Neuronal stem cell (in vitro differentiated cells): ENCODE data around the gene FOXO1.

Experiments
- DNase-seq: peaks from one replicate; pipeline ENCODE4 v3.0.0-alpha.2; 2013; ENCODE audit warnings: low spot score
- H2AFZ ChIP-seq: one replicate; pipeline ENCODE4 v1.6.1; 2013; ENCODE audit warnings: mild to moderate bottlenecking, low read length, inconsistent platforms
- H2AK5ac ChIP-seq: 2 replicates; pipeline ENCODE4 v1.6.1; 2013; ENCODE audit warnings: low read depth, mild to moderate bottlenecking, inconsistent platforms, low read length, moderate library complexity, mixed read lengths
- H2BK120ac ChIP-seq: 2 replicates; pipeline ENCODE4 v1.6.1; 2013; ENCODE audit warnings: low read depth, mild to moderate bottlenecking, inconsistent platforms, low read length, moderate library complexity, mixed read lengths
- H2BK12ac ChIP-seq: one replicate; pipeline ENCODE4 v1.6.1; 2013; ENCODE audit warnings: low read length, inconsistent platforms
- H2BK15ac ChIP-seq: 2 replicates; pipeline ENCODE4 v1.6.1; 2013; ENCODE audit warnings: mild to moderate bottlenecking, low read length, inconsistent platforms, mixed read lengths
- H2BK5ac ChIP-seq: one replicate; pipeline ENCODE4 v1.6.1; 2013; ENCODE audit warnings: inconsistent platforms, mild to moderate bottlenecking, low read length, moderate library complexity
- H3K14ac ChIP-seq: one replicate; pipeline ENCODE4 v1.6.1; 2013; ENCODE audit warnings: low read length, inconsistent platforms
- H3K18ac ChIP-seq: 2 replicates; pipeline ENCODE4 v1.6.1; 2013; ENCODE audit warnings: low read length, inconsistent platforms
- H3K23ac ChIP-seq: 2 replicates; pipeline ENCODE4 v1.6.1; 2013; ENCODE audit warnings: low read depth, mild to moderate bottlenecking, mixed read lengths, low read length, inconsistent platforms; ENCODE audit not compliant: poor library complexity
- H3K27ac ChIP-seq: replicated peaks from 3 replicates; pipeline ENCODE4 v1.5.1; 2013; ENCODE audit warnings: low read length, inconsistent platforms
- H3K27me3 ChIP-seq, 3 experiments: 2 replicates each; pipeline ENCODE4 v1.6.1; 2013; ENCODE audit warnings: low read length in 3 of 3, mild to moderate bottlenecking in 2 of 3, inconsistent platforms in 1 of 3, low read depth in 1 of 3, mixed read lengths in 1 of 3, moderate library complexity in 1 of 3; ENCODE audit not compliant: control insufficient read depth in 3 of 3, insufficient read depth in 3 of 3
- H3K36me3 ChIP-seq, 2 donors: replicated peaks in 1 of 2; 2 replicates each; pipeline ENCODE4 v1.6.1; 2013; ENCODE audit warnings: low read length in 2 of 2; ENCODE audit not compliant: control insufficient read depth in 2 of 2, insufficient read depth in 2 of 2
- H3K4ac ChIP-seq: 2 replicates; pipeline ENCODE4 v1.6.1; 2013; ENCODE audit warnings: inconsistent platforms, mild to moderate bottlenecking, low read length, moderate library complexity
- H3K4me1 ChIP-seq, 2 donors: 1 replicate in 1 of 2; 2 replicates in 1 of 2; pipeline ENCODE4 v1.6.1; 2013; ENCODE audit warnings: low read length in 2 of 2, low read depth in 1 of 2; ENCODE audit not compliant: control insufficient read depth in 2 of 2, insufficient read depth in 1 of 2
- H3K4me2 ChIP-seq: one replicate; pipeline ENCODE4 v1.6.1; 2013; ENCODE audit warnings: mild to moderate bottlenecking, low read length, inconsistent platforms; ENCODE audit not compliant: insufficient read depth, poor library complexity, severe bottlenecking
- H3K4me3 ChIP-seq, 2 donors: 2 replicates each; pipeline ENCODE4 v1.5.1; 2013; ENCODE audit warnings: low read length in 2 of 2, mild to moderate bottlenecking in 2 of 2, inconsistent platforms in 1 of 2, moderate library complexity in 1 of 2
- H3K79me1 ChIP-seq: one replicate; pipeline ENCODE4 v1.6.1; 2013; ENCODE audit warnings: low read depth, mild to moderate bottlenecking, inconsistent platforms, low read length, moderate library complexity
- H3K9ac ChIP-seq: one replicate; pipeline ENCODE4 v1.6.1; 2013; ENCODE audit warnings: mild to moderate bottlenecking, low read depth, low read length, inconsistent platforms; ENCODE audit not compliant: poor library complexity
- H3K9me3 ChIP-seq, 2 donors: replicated peaks in 1 of 2; 2 replicates each; pipeline versions ENCODE3 to v1.6.1; 2013; ENCODE audit warnings: low read length in 2 of 2, mild to moderate bottlenecking in 2 of 2, inconsistent platforms in 1 of 2, low read depth in 1 of 2, mixed read lengths in 1 of 2, moderate library complexity in 1 of 2; ENCODE audit not compliant: control insufficient read depth in 2 of 2, insufficient read depth in 1 of 2
- H4K8ac ChIP-seq: one replicate; pipeline ENCODE4 v1.6.1; 2013; ENCODE audit warnings: low read depth, mild to moderate bottlenecking, inconsistent platforms, low read length, moderate library complexity
- H4K91ac ChIP-seq: one replicate; pipeline ENCODE4 v1.6.1; 2013; ENCODE audit warnings: low read length, low read depth, mild to moderate bottlenecking, inconsistent platforms; ENCODE audit not compliant: poor library complexity
- WGBS, 2 donors: extraction: QIAGEN DNeasy Blood & Tissue Kit; methylation state at CpG; one replicate each; pipeline ENCODE4 v1.1.7; 2013; ENCODE audit warnings: missing lambda C conversion rate in 2 of 2, mixed read lengths in 1 of 2; ENCODE audit not compliant: insufficient read length in 2 of 2, insufficient replicate concordance in 1 of 2; ENCODE audit errors: extremely low coverage in 2 of 2; 5-methylcytosine and 5-hydroxymethylcytosine counted together

The FOXO1 gene

DNA sequence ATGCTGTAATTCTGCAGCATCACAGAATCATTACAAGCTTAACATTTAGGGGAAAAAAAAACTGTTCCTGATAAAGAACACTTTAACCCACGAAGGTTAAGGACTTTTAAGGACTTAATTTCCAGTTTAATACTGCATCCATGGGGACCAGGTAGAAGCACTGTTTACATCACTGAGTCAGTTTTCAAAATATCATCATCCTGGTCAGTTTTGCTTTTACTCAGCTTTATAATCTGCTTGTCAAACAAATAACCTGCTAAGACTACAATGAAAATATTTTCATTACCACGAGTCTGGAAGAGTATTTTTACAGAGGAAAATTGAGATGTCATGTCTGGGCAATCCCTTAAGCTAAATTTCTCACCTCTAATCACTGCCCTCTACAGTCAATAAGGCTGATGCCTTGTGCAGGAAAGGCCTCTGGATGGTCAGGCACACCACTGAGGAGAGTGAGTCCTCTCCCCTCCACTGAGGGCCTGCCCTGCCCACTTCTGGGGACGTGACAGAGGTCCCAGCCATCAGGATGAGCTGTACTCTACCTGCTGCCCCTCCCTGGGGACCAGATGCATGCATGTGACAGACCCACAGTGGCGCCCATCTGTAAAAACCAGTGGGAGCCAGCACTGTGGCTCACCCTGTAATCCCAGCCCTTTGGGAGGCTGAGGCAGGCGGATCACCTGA lies 31.0 kb downstream of the FOXO1 start:
- no peak overlapping the region for H2AFZ ChIP-seq
- H3K27me3 ChIP-seq = no peaks in the 10 kb centered on the region
- peaks cover 2 to 3% of the 10 kb centered on the region in 2 donors for H3K36me3 ChIP-seq
- H3K4ac ChIP-seq = no peak overlapping the region
- no peak overlapping the region for H3K4me2 ChIP-seq
- no peak overlapping the region for H3K4me3 ChIP-seq
- peak overlapping the region; percentile 35 for H3K27ac ChIP-seq
- no peaks in the 10 kb centered on the region for H3K9me3 ChIP-seq
- H3K18ac ChIP-seq = peak overlapping the region; percentile 71
- H3K9ac ChIP-seq = peak overlapping the region; percentile 21
- H3K4me1 ChIP-seq = peaks cover 12 to 17% of the 10 kb centered on the region in 2 donors
- no CpG with 5 or more reads among the region's 5 CpGs for WGBS, 2 donors
- no peak overlapping the region for H2BK12ac ChIP-seq
- no peak overlapping the region for H3K23ac ChIP-seq
- H3K79me1 ChIP-seq = peaks cover 5% of the 10 kb centered on the region
- H3K14ac ChIP-seq = no peak overlapping the region
- peak overlapping the region; percentile 94 for H2AK5ac ChIP-seq
- no peak overlapping the region for H4K91ac ChIP-seq
- H2BK5ac ChIP-seq = no peak overlapping the region
- no peak for DNase-seq
- no peak overlapping the region for H4K8ac ChIP-seq
- H2BK15ac ChIP-seq = peak overlapping the region; percentile 37
- H2BK120ac ChIP-seq = no peak overlapping the region

GRCh38 chr13:40632915-40633314 lies 33.5 kb downstream of the FOXO1 start:
- peaks cover 2 to 6% of the 10 kb centered on the region in 2 donors for H3K4me1 ChIP-seq
- H3K9ac ChIP-seq = no peak overlapping the region
- no peak overlapping the region for H3K4me2 ChIP-seq
- no peak overlapping the region for H2AFZ ChIP-seq
- H3K4ac ChIP-seq = no peak overlapping the region
- WGBS, 2 donors = no CpG with 5 or more reads among the region's 3 CpGs
- H4K8ac ChIP-seq = no peak overlapping the region
- DNase-seq = no peak
- no peak overlapping the region for H2AK5ac ChIP-seq
- H3K18ac ChIP-seq = no peak overlapping the region
- H2BK120ac ChIP-seq = no peak overlapping the region
- no peak overlapping the region for H3K14ac ChIP-seq
- H2BK12ac ChIP-seq = no peak overlapping the region
- H3K27ac ChIP-seq = no peak overlapping the region
- H3K27me3 ChIP-seq = no peaks in the 10 kb centered on the region
- H2BK5ac ChIP-seq = no peak overlapping the region
- H3K9me3 ChIP-seq = no peaks in the 10 kb centered on the region
- peaks cover 5% of the 10 kb centered on the region for H3K79me1 ChIP-seq
- no peak overlapping the region for H2BK15ac ChIP-seq
- no peak overlapping the region for H3K23ac ChIP-seq
- H3K4me3 ChIP-seq = no peak overlapping the region
- H3K36me3 ChIP-seq = peaks cover 2 to 12% of the 10 kb centered on the region in 2 donors
- H4K91ac ChIP-seq = no peak overlapping the region

DNA sequence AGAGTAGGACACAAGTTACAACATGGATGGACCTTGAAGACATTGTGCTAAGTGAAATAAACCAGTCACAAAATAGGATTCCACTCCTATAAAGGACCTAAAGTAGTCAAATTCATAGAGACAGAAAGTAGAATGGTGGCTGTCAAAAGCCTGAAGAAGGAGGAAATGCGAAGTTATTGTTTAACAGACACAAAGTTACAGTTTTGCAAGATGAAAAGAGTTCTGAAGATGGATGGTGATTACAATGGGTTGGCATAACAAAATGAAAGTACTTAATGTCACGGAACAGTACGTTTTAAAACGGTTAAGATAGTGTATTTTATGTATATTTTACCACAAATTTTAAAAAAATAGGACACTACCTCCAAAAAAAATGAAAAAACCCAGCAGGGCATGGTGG lies 34.8 kb downstream of the FOXO1 start:
- no peak overlapping the region for H3K27ac ChIP-seq
- no peaks in the 10 kb centered on the region for H3K27me3 ChIP-seq
- peaks cover 0 to 2% of the 10 kb centered on the region in 2 donors for H3K4me1 ChIP-seq
- no peak overlapping the region for H2AK5ac ChIP-seq
- peaks cover 5% of the 10 kb centered on the region for H3K79me1 ChIP-seq
- H3K36me3 ChIP-seq = peaks cover 2 to 14% of the 10 kb centered on the region in 2 donors
- no peak overlapping the region for H3K14ac ChIP-seq
- H3K4me2 ChIP-seq = no peak overlapping the region
- no peak overlapping the region for H3K4ac ChIP-seq
- H3K9me3 ChIP-seq = no peaks in the 10 kb centered on the region
- H3K18ac ChIP-seq = no peak overlapping the region
- no peak overlapping the region for H4K8ac ChIP-seq
- no peak overlapping the region for H2AFZ ChIP-seq
- H3K4me3 ChIP-seq = no peak overlapping the region
- H4K91ac ChIP-seq = no peak overlapping the region
- H3K23ac ChIP-seq = no peak overlapping the region
- H2BK5ac ChIP-seq = no peak overlapping the region
- no peak overlapping the region for H2BK120ac ChIP-seq
- no peak overlapping the region for H3K9ac ChIP-seq
- no peak overlapping the region for H2BK12ac ChIP-seq
- WGBS, 2 donors = no CpG with 5 or more reads among the region's 4 CpGs
- no peak overlapping the region for H2BK15ac ChIP-seq
- no peak for DNase-seq

DNA sequence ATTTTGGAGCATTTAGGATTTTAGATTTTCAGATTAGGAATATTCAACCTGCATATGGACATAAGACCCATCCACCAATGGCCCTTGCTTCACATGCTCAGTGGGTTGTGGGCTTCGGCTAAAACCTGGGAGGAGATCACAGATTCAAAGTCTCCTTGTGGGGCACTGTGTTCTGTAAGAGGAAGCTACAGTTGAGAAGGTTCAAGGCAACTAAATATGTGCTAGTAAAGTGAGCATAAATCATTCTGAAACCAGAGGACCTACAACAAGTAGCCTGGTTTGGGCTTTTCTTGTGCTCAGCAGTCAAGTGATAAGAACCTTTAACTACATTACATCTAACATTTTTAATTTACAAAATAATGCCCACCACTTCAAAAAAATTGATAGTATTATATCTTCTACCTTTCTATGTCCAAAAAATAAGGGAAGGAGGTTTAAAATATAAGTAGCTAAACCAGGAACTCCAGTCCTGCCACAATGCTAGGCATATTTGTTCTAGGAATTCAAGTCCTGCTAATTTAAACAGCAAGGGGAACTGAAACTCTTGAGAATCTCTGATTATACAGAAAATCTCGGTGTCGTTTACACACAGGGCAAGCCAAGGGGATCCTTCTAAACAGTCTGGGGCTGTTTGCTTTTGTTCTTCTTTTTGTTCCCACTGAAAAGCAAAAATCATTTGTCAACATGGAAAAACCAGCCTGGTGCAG lies 36.6 kb downstream of the FOXO1 start:
- Histone ChIP-seq H2BK5ac (no peak overlapping the region), H2AFZ (no peak overlapping the region), H3K27ac (no peak overlapping the region), H3K9ac (no peak overlapping the region), H3K4me2 (no peak overlapping the region), H3K9me3 (no peaks in the 10 kb centered on the region), H2BK120ac (no peak overlapping the region), H3K36me3 (peaks cover 0 to 14% of the 10 kb centered on the region in 2 donors), H2AK5ac (no peak overlapping the region), H3K27me3 (no peaks in the 10 kb centered on the region), H3K4me3 (no peak overlapping the region), H4K91ac (no peak overlapping the region), H3K4me1 (no peaks in the 10 kb centered on the region), H4K8ac (no peak overlapping the region), H3K23ac (no peak overlapping the region), H3K14ac (no peak overlapping the region), H2BK15ac (no peak overlapping the region), H3K4ac (no peak overlapping the region), H2BK12ac (no peak overlapping the region), H3K18ac (no peak overlapping the region), H3K79me1 (peaks cover 2% of the 10 kb centered on the region)
- DNase-seq = no peak
- WGBS, 2 donors = no CpG with 5 or more reads among the region's 3 CpGs
